WERI-Rb-1 (cell line): ENCODE data around the gene TM9SF3.

Source experiments
- DNase-seq: peaks from one replicate; pipeline ENCODE4 v3.0.0-alpha.2; 2020
- H3K27ac ChIP-seq: fragments of 250-450 bp; sonication (Bioruptor Pico); 2 replicates; pipeline ENCODE4 v1.5.1; 2020; ENCODE audit warnings: mild to moderate bottlenecking, moderate library complexity
- H3K27me3 ChIP-seq: fragments of 250-450 bp; sonication (Bioruptor Pico); 2 replicates; pipeline ENCODE4 v1.5.1; 2021; ENCODE audit warnings: mild to moderate bottlenecking, low read depth, moderate library complexity; ENCODE audit not compliant: insufficient read depth, severe bottlenecking
- H3K36me3 ChIP-seq: fragments of 250-450 bp; sonication (Bioruptor Pico); 2 replicates; pipeline ENCODE4 v1.5.1; 2020; ENCODE audit warnings: mild to moderate bottlenecking, moderate library complexity
- H3K4me3 ChIP-seq: 2 replicates; pipeline ENCODE4 v1.5.1; 2011; ENCODE audit warnings: low read depth, mild to moderate bottlenecking, control low read depth, low read length
- H3K9me3 ChIP-seq: fragments of 250-450 bp; sonication (Bioruptor Pico); 2 replicates; pipeline ENCODE4 v1.5.1; 2021; ENCODE audit warnings: mild to moderate bottlenecking, moderate library complexity; ENCODE audit not compliant: severe bottlenecking
- TF ChIP-seq, protein P1 (sequence below): IDR thresholded peaks from 2 replicates; pipeline ENCODE4 v1.5.1; 2011; ENCODE audit warnings: low read depth, mild to moderate bottlenecking, control low read depth, inconsistent platforms, low read length

TM9SF3 gene

DNA sequence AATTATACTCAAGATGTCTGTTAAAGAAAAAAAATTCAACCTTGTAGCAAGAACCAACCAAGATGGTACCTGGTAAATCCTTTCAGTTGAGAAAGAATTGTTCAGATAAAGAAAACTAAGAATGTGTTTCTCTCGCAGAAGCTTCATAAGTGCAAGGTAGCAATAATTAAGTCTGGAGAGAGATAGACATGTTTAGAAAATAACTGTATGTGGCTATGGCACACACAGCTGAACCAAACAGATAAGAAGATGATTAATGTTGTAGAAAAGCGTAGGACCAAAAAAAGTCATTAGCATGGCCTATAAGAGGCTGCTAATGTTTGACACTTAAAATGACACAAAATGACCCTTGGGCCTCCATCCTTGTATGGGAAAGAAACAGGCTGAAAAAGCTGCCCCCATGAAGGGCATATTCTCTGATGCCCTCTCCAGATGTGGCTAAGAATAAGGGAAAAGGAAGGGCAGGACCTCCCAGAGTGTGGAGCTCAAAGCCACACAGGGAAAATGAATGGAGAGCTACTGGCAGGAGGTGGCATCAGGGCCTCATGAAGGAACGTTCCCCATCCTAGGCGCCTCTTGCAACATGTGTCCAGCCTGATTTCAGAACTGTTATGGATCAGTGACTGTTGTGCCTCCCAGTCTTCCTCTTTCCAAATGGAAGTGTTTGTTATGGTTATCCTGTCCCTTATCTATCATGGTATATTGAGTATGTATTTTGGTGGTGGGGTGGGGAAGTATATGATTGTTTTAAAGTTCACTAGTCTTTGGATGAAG is 103.8 kb downstream of the TM9SF3 start:
- no peak overlapping the region for H3K4me3 ChIP-seq
- TF ChIP-seq, protein P1, sequence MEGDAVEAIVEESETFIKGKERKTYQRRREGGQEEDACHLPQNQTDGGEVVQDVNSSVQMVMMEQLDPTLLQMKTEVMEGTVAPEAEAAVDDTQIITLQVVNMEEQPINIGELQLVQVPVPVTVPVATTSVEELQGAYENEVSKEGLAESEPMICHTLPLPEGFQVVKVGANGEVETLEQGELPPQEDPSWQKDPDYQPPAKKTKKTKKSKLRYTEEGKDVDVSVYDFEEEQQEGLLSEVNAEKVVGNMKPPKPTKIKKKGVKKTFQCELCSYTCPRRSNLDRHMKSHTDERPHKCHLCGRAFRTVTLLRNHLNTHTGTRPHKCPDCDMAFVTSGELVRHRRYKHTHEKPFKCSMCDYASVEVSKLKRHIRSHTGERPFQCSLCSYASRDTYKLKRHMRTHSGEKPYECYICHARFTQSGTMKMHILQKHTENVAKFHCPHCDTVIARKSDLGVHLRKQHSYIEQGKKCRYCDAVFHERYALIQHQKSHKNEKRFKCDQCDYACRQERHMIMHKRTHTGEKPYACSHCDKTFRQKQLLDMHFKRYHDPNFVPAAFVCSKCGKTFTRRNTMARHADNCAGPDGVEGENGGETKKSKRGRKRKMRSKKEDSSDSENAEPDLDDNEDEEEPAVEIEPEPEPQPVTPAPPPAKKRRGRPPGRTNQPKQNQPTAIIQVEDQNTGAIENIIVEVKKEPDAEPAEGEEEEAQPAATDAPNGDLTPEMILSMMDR, result no peak
- H3K27ac ChIP-seq, result no peak overlapping the region
- H3K9me3 ChIP-seq, result no peaks in the 10 kb centered on the region
- DNase-seq, result no peak
- no peaks in the 10 kb centered on the region for H3K27me3 ChIP-seq
- no peaks in the 10 kb centered on the region for H3K36me3 ChIP-seq

GRCh38 chr10:96478355-96478754 is 108.5 kb downstream of the TM9SF3 start:
- H3K9me3 ChIP-seq, result peaks cover 8% of the 10 kb centered on the region
- TF ChIP-seq, protein P1, result no peak
- no peaks in the 10 kb centered on the region for H3K36me3 ChIP-seq
- H3K27me3 ChIP-seq, result no peaks in the 10 kb centered on the region
- no peak for DNase-seq
- H3K4me3 ChIP-seq, result no peak overlapping the region
- H3K27ac ChIP-seq, result no peak overlapping the region

GRCh38 chr10:96473866-96474265 is 112.9 kb downstream of the TM9SF3 start:
- Histone ChIP-seq H3K27me3 (no peaks in the 10 kb centered on the region), H3K27ac (peak overlapping the region; percentile 72), H3K9me3 (peaks cover 8% of the 10 kb centered on the region), H3K4me3 (peak overlapping the region; percentile 48), H3K36me3 (no peaks in the 10 kb centered on the region)
- TF ChIP-seq, protein P1, result no peak
- peak; percentile 76 for DNase-seq

GRCh38 chr10:96470116-96470743 is 116.6 kb downstream of the TM9SF3 start:
- no peak overlapping the region for H3K4me3 ChIP-seq
- no peaks in the 10 kb centered on the region for H3K36me3 ChIP-seq
- H3K9me3 ChIP-seq, result peaks cover 8% of the 10 kb centered on the region
- DNase-seq, result peak; percentile 83
- H3K27ac ChIP-seq, result no peak overlapping the region
- H3K27me3 ChIP-seq, result no peaks in the 10 kb centered on the region
- TF ChIP-seq, protein P1, result peak; percentile 89

DNA sequence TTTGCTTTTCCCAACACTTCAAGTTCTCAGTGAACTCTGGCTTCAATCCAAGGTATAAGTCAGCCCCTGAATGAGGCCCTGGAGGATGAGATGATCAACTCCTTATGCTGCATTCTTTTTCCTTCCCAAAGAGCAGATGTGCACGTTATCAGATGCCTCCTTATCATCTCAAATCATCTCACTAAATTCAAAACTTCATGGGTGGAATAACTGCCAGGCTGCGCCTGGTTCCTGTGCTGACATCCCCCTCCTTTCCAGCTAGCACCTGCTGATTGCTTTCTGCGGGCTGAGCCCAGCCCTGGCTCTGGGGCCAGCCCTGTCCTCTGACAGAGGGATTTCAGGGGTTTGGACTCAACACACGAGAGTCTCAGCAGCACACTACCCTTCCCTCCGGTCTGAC is 118.0 kb downstream of the TM9SF3 start:
- Histone ChIP-seq H3K36me3 (no peaks in the 10 kb centered on the region), H3K4me3 (no peak overlapping the region), H3K27me3 (no peaks in the 10 kb centered on the region), H3K27ac (no peak overlapping the region), H3K9me3 (no peaks in the 10 kb centered on the region)
- DNase-seq, result no peak
- TF ChIP-seq, protein P1, result no peak
